H9 (cell line): Measurements from ENCODE around the gene SLC16A6. TPM values are rescaled to one million over a fixed set of nuclear protein-coding genes. Genes with fewer than 3 reads are reported as not detected.

Experiments
- DNase-seq: peaks from one replicate; pipeline ENCODE4 v3.0.0-alpha.2; 2017
- H2AFZ ChIP-seq: one replicate; pipeline ENCODE4 v1.6.1; 2013; ENCODE audit warnings: mild to moderate bottlenecking, low read length, control low read depth, moderate library complexity
- H2AK5ac ChIP-seq: 2 replicates; pipeline ENCODE4 v1.6.1; 2013; ENCODE audit warnings: low read length, control low read depth, mixed read lengths; ENCODE audit not compliant: insufficient read length
- H2BK120ac ChIP-seq: one replicate; pipeline ENCODE4 v1.6.1; 2013; ENCODE audit warnings: low read depth, mild to moderate bottlenecking, low read length, control low read depth, inconsistent platforms; ENCODE audit not compliant: poor library complexity, severe bottlenecking
- H2BK12ac ChIP-seq: 2 replicates; pipeline ENCODE4 v1.6.1; 2013; ENCODE audit warnings: low read length, control low read depth, mixed read lengths, low read depth; ENCODE audit not compliant: insufficient read length
- H2BK15ac ChIP-seq: 2 replicates; pipeline ENCODE4 v1.6.1; 2013; ENCODE audit warnings: low read depth, low read length, control low read depth
- H2BK20ac ChIP-seq: one replicate; pipeline ENCODE4 v1.6.1; 2013; ENCODE audit warnings: low read depth, mild to moderate bottlenecking, low read length, control low read depth, inconsistent platforms; ENCODE audit not compliant: poor library complexity, severe bottlenecking
- H2BK5ac ChIP-seq: 2 replicates; pipeline ENCODE4 v1.6.1; 2013; ENCODE audit warnings: low read length, control low read depth, mixed read lengths; ENCODE audit not compliant: insufficient read length
- H3K14ac ChIP-seq: 2 replicates; pipeline ENCODE4 v1.6.1; 2013; ENCODE audit warnings: low read length, control low read depth; ENCODE audit not compliant: insufficient read depth
- H3K18ac ChIP-seq: 2 replicates; pipeline ENCODE4 v1.6.1; 2013; ENCODE audit warnings: low read depth, mild to moderate bottlenecking, mixed read lengths, low read length, control low read depth; ENCODE audit not compliant: insufficient read length
- H3K23ac ChIP-seq: 2 replicates; pipeline ENCODE4 v1.6.1; 2013; ENCODE audit warnings: low read length, control low read depth, mixed read lengths, low read depth; ENCODE audit not compliant: insufficient read length
- H3K23me2 ChIP-seq: 2 replicates; pipeline ENCODE4 v1.6.1; 2013; ENCODE audit warnings: low read depth, mild to moderate bottlenecking, mixed read lengths, low read length, control low read depth; ENCODE audit not compliant: insufficient read length, poor library complexity, severe bottlenecking
- H3K27ac ChIP-seq: 2 replicates; pipeline ENCODE4 v1.5.1; 2013; ENCODE audit warnings: low read length, control low read depth, mixed read lengths, low read depth; ENCODE audit not compliant: insufficient read length
- H3K27me3 ChIP-seq: 2 replicates; pipeline ENCODE4 v1.6.1; 2013; ENCODE audit warnings: low read length, control low read depth, inconsistent platforms; ENCODE audit not compliant: insufficient read depth
- H3K4ac ChIP-seq: 2 replicates; pipeline ENCODE4 v1.6.1; 2013; ENCODE audit warnings: low read depth, mild to moderate bottlenecking, control low read depth, inconsistent platforms, low read length, moderate library complexity
- H3K4me1 ChIP-seq: 2 replicates; pipeline ENCODE4 v1.6.1; 2013; ENCODE audit warnings: low read length, control low read depth, inconsistent platforms; ENCODE audit not compliant: insufficient read depth
- H3K4me2 ChIP-seq: 2 replicates; pipeline ENCODE4 v1.6.1; 2013; ENCODE audit warnings: low read length, control low read depth, mixed read lengths; ENCODE audit not compliant: insufficient read length, insufficient read depth
- H3K56ac ChIP-seq: 2 replicates; pipeline ENCODE4 v1.6.1; 2013; ENCODE audit warnings: low read depth, mild to moderate bottlenecking, mixed read lengths, low read length, control low read depth; ENCODE audit not compliant: insufficient read length
- H3K79me1 ChIP-seq: 2 replicates; pipeline ENCODE4 v1.6.1; 2013; ENCODE audit warnings: low read depth, mild to moderate bottlenecking, moderate library complexity, low read length, control low read depth, inconsistent platforms; ENCODE audit not compliant: insufficient read depth, poor library complexity, severe bottlenecking
- H3K79me2 ChIP-seq: 2 replicates; pipeline ENCODE4 v1.6.1; 2013; ENCODE audit warnings: low read length, control low read depth, inconsistent platforms; ENCODE audit not compliant: insufficient read depth
- H3K9ac ChIP-seq: 2 replicates; pipeline ENCODE4 v1.6.1; 2013; ENCODE audit warnings: low read length, control low read depth, mixed read lengths; ENCODE audit not compliant: insufficient read length; ENCODE audit errors: extremely low read depth
- H3K9me3 ChIP-seq: one replicate; pipeline ENCODE4 v1.6.1; 2013; ENCODE audit warnings: low read depth, low read length, inconsistent platforms; ENCODE audit not compliant: control insufficient read depth
- H3T11ph ChIP-seq: one replicate; pipeline ENCODE4 v1.6.1; 2013; ENCODE audit warnings: mild to moderate bottlenecking, low read length, control low read depth, inconsistent platforms
- H4K20me1 ChIP-seq: one replicate; pipeline ENCODE4 v1.6.1; 2013; ENCODE audit not compliant: control insufficient read depth, insufficient read length, insufficient read depth
- H4K5ac ChIP-seq: 2 replicates; pipeline ENCODE4 v1.6.1; 2013; ENCODE audit warnings: low read depth, mild to moderate bottlenecking, mixed read lengths, low read length, control low read depth; ENCODE audit not compliant: insufficient read length
- H4K8ac ChIP-seq: replicated peaks from 2 replicates; pipeline ENCODE4 v1.6.1; 2013; ENCODE audit warnings: low read length, control low read depth, mixed read lengths, low read depth; ENCODE audit not compliant: insufficient read length
- H4K91ac ChIP-seq: 2 replicates; pipeline ENCODE4 v1.6.1; 2013; ENCODE audit warnings: low read depth, mild to moderate bottlenecking, moderate library complexity, mixed read lengths, low read length, control low read depth; ENCODE audit not compliant: insufficient read length
- H3K27ac Mint-ChIP-seq, 3 experiments: 2 replicates in 2 of 3; 3 replicates in 1 of 3; pipeline ENCODE4 v1.8.0; 2020 to 2021; ENCODE audit warnings: mixed read lengths in 3 of 3, mild to moderate bottlenecking in 1 of 3, moderate library complexity in 1 of 3
- H3K27me3 Mint-ChIP-seq: 2 replicates; pipeline ENCODE4 v1.8.0; 2021; ENCODE audit warnings: low read depth, mild to moderate bottlenecking, moderate library complexity, mixed read lengths
- H3K36me3 Mint-ChIP-seq, 3 experiments: 2 replicates in 2 of 3; 3 replicates in 1 of 3; pipeline ENCODE4 v1.8.0; 2020 to 2021; ENCODE audit warnings: low read depth in 3 of 3, mixed read lengths in 3 of 3; ENCODE audit not compliant: insufficient read depth in 1 of 3
- H3K4me1 Mint-ChIP-seq, 2 experiments: 2 replicates each; pipeline ENCODE4 v1.8.0; 2020; ENCODE audit warnings: mixed read lengths in 2 of 2
- H3K4me3 Mint-ChIP-seq, 2 experiments: 2 replicates in 1 of 2; 3 replicates in 1 of 2; pipeline ENCODE4 v1.8.0; 2020 to 2021; ENCODE audit warnings: mild to moderate bottlenecking in 2 of 2, mixed read lengths in 2 of 2, moderate library complexity in 1 of 2
- H3K9me3 Mint-ChIP-seq, 2 experiments: 2 replicates in 1 of 2; 3 replicates in 1 of 2; pipeline ENCODE4 v1.8.0; 2020; ENCODE audit warnings: mild to moderate bottlenecking in 2 of 2, mixed read lengths in 2 of 2, moderate library complexity in 1 of 2
- WGBS: extraction: QIAGEN DNeasy Blood & Tissue Kit; methylation state at CpG from one replicate; pipeline ENCODE4 v1.1.7; 2013; ENCODE audit warnings: missing lambda C conversion rate, low lambda C conversion rate, mixed read lengths; ENCODE audit not compliant: insufficient read length; ENCODE audit errors: extremely low coverage; 5-methylcytosine and 5-hydroxymethylcytosine counted together
- total RNA-seq: library from RNA; stranded (reverse); gene quantifications from 2 replicates; pipeline ENCODE4 v1.2.1, GENCODE V29; 2021
- TF ChIP-seq, protein P1 (sequence below): fragments of 200-600 bp; sonication (generic); conservative IDR thresholded peaks from 3 replicates; pipeline ENCODE4 v1.8.0; 2021; ENCODE audit warnings: antibody characterized with exemption, mild to moderate bottlenecking

SLC16A6 gene
- total RNA-seq, 1 experiment from 2014 or later: 0.33 TPM

DNA sequence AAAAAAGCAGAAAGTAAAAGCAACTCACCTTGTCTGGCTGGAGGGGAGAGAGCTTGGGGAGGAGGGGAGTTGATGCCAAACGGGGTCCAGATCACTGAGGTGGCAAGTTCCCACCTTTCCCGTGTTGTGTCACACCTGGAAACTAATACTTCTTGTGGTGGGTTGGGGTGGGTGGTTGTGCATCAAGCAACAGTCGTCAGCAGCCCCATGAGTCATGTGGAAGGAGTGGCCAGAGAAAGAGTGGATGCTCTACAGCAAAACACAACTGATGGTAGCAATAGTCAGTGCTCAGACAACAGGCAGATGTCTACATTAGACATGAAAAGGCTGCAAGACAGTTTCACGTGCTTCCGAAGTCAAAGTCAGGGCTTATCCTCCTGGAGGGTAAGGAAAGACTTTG lies 35.8 kb upstream of the SLC16A6 start:
- no peak overlapping the region for H3K4me2 ChIP-seq
- H3K4ac ChIP-seq: no peak overlapping the region

More for the DNA sequence above, 35.8 kb upstream of the SLC16A6 start:
- H3K56ac ChIP-seq: no peak overlapping the region
- no peak overlapping the region for H2BK12ac ChIP-seq
- Mint-ChIP-seq H3K27ac (no peak overlapping the region), H3K27me3 (peaks cover 1% of the 10 kb centered on the region; the same call in 1 of the 2 replicates), H3K4me3 (peak overlapping the region in 1 of 2 experiments; percentile 20; a peak in 1 of 5 replicates), H3K4me1 (peaks cover 5 to 6% of the 10 kb centered on the region in 2 experiments), H3K9me3 (peaks cover 11 to 19% of the 10 kb centered on the region in 2 experiments), H3K36me3 (peaks cover 3 to 9% (median 8%) of the 10 kb centered on the region in 3 experiments)
- H3K27me3 ChIP-seq: no peaks in the 10 kb centered on the region
- no peak overlapping the region for H2AK5ac ChIP-seq
- no peaks in the 10 kb centered on the region for H4K20me1 ChIP-seq
- H3K23me2 ChIP-seq: no peaks in the 10 kb centered on the region
- no peak overlapping the region for H3K14ac ChIP-seq
- H3K9me3 ChIP-seq: no peaks in the 10 kb centered on the region
- no peak overlapping the region for H4K91ac ChIP-seq
- no peak overlapping the region for H2AFZ ChIP-seq
- no peak overlapping the region for H2BK20ac ChIP-seq
- H3K23ac ChIP-seq: no peak overlapping the region
- H2BK120ac ChIP-seq: no peak overlapping the region
- no peak overlapping the region for H3K18ac ChIP-seq
- H3T11ph ChIP-seq: no peak overlapping the region
- H3K27ac ChIP-seq: no peak overlapping the region
- no peaks in the 10 kb centered on the region for H3K79me1 ChIP-seq
- H3K4me1 ChIP-seq: no peaks in the 10 kb centered on the region
- H3K9ac ChIP-seq: no peak overlapping the region
- TF ChIP-seq, protein P1, sequence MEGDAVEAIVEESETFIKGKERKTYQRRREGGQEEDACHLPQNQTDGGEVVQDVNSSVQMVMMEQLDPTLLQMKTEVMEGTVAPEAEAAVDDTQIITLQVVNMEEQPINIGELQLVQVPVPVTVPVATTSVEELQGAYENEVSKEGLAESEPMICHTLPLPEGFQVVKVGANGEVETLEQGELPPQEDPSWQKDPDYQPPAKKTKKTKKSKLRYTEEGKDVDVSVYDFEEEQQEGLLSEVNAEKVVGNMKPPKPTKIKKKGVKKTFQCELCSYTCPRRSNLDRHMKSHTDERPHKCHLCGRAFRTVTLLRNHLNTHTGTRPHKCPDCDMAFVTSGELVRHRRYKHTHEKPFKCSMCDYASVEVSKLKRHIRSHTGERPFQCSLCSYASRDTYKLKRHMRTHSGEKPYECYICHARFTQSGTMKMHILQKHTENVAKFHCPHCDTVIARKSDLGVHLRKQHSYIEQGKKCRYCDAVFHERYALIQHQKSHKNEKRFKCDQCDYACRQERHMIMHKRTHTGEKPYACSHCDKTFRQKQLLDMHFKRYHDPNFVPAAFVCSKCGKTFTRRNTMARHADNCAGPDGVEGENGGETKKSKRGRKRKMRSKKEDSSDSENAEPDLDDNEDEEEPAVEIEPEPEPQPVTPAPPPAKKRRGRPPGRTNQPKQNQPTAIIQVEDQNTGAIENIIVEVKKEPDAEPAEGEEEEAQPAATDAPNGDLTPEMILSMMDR: no peak
- no peak overlapping the region for H4K5ac ChIP-seq
- no peaks in the 10 kb centered on the region for H3K79me2 ChIP-seq
- no CpG with 5 or more reads among the region's 5 CpGs for WGBS
- no peak overlapping the region for H2BK15ac ChIP-seq
- no peak overlapping the region for H4K8ac ChIP-seq
- H2BK5ac ChIP-seq: no peak overlapping the region
- no peak for DNase-seq
